Omental fat pad (tissue), 4 donors: ENCODE data around the gene CDNF. TPM values are rescaled to one million over a fixed set of nuclear protein-coding genes. Genes with fewer than 3 reads are reported as not detected.

Experiments
- ATAC-seq: fragments of 150-250 bp; one replicate; pipeline ENCODE4 v1.9.1; 2016; ENCODE audit warnings: mild to moderate bottlenecking, moderate library complexity; ENCODE audit not compliant: low FRiP score
- DNase-seq: peaks from one replicate; pipeline ENCODE4 v3.0.0-alpha.2; 2019; ENCODE audit warnings: low spot score
- CTCF ChIP-seq, 3 donors: fragments of 450-650 bp; IDR thresholded peaks; one replicate each; pipeline ENCODE4 v1.5.1; 2016 to 2017; ENCODE audit warnings: antibody characterized with exemption in 3 of 3, mild to moderate bottlenecking in 3 of 3, moderate library complexity in 2 of 3
- total RNA-seq, 4 donors: library from RNA; depleted of rRNA; stranded (reverse); fragments of >200 nt; gene quantifications; one replicate each; pipeline ENCODE4 v1.1.0, GENCODE V29; 2016

The CDNF gene
- total RNA-seq, 4 donors from 2014 or later = 1.4 to 7.3 (median 2.0) TPM

DNA sequence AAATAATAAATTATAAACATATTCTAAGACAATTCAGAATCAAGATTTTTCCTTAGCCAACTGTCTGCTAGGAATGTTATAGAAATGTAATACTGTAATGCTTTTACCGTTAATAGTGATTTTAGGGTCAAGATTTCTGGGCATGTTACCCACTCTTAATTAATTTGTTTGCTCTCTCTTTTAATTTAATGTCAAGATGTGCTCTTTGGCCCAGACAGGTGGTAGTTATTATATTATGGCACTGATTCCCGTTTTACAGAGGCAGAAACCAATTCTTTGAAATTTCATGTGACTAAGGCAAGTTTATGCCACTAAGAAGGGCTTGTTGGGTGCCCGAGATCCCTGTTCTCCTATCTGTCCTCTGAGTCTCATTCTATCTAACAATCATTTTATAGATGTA lies 62.2 kb downstream of the CDNF start:
- TF ChIP-seq CTCF (IDR thresholded peaks at IDR 0.05) = no peak
- no peak for ATAC-seq
- no peak for DNase-seq

- no peak for TF ChIP-seq CTCF (IDR thresholded peaks at IDR 0.05)
- DNase-seq = no peak
Measured at GRCh38 chr10:14774797-14775196, 63.0 kb downstream of the CDNF start, which contains the start of gene FAM107B. Gene FAM107B (minus strand): TSS chr10:14774897. CDS start chr10:14774663, 234 bp downstream.

DNA sequence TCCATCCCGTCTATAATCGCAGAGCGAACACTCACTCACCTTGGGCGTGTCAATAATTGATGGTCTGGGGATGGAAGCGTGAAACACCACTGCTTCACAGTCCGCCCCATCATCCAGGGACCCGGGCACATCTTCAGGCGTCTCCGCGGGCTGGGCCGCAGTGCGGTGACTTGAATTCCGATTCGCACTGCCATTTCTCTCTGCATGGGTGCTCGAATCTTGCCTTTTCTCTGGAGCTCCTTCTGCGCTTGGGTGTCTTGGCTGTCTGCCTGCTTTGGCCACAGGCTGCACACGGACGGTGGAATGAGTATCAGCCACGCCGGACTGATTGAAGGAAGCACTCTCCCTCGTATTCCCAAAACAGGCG lies 63.6 kb downstream of the CDNF start:
- no peak for TF ChIP-seq CTCF (IDR thresholded peaks at IDR 0.05)
- ATAC-seq (no peak), DNase-seq (no peak)

More at GRCh38 chr10:14774797-14775196, 63.0 kb downstream of the CDNF start, which contains the start of gene FAM107B:
- no peak for ATAC-seq

DNA sequence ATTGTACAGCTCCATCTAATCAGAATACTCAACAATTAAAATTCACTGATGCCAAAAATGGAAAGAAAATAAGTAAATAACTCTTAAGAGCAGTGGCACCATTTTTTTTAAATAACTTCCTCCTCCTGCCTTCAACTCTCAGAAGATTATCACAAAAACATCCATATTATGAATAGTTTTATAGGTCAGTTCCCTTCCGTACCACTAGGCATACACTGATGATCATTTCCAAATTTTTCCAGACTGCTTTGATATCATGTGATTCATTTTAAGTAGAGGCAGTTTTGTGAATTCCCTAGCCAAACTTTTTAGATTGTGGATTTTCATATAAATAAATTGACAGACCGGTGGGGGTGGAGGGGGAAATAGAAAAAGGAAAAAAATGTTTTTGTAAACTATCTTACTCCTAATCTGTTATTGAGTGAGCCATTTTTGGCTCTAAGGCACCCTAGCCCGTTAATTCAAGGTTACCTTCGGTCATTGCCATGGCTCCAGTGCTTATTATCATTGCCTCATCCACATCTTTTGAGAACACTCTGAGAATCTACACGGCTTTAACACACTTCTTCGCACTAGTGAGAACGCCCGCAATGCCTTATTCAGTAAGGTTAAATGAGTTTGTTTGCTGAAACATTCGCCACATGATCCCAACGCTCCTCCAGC lies 64.2 kb downstream of the CDNF start:
- ATAC-seq (no peak), DNase-seq (no peak)
- TF ChIP-seq CTCF (IDR thresholded peaks at IDR 0.05) = no peak

DNA sequence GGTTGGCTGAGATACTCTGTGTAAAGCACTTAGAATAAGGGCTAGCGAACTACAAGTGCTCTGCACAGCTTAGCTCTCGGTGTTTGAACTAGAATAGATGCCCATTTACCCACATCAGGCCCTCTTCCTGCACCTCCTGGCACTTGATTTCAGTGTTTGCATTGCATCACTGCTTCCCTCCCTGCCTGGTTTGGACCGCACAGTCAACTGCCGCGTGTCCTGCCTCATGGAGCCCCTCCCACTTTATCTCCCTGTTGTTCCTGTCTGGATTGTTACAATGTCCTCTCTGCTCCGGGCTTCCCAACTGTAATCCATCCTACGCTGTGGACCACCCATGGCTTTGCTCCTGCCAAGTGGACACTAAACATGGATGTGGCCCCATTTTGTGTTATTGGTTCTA lies 65.4 kb downstream of the CDNF start:
- no peak for TF ChIP-seq CTCF (IDR thresholded peaks at IDR 0.05)
- ATAC-seq (no peak), DNase-seq (no peak)

GRCh38 chr10:14770927-14771326 lies 66.9 kb downstream of the CDNF start:
- ATAC-seq (no peak), DNase-seq (no peak)
- TF ChIP-seq CTCF (IDR thresholded peaks at IDR 0.05) = no peak

Other genes with a start within 250 kb of the CDNF start
- gene FAM107B, start 63.1 kb downstream of the CDNF start, total RNA-seq = 10 to 100 TPM; 27.3 to 77.5 (median 53.7) TPM
- gene HSPA14, start 269 bp upstream of the CDNF start, total RNA-seq = 10 to 100 TPM in 3 of 4 donors, 1 to 10 TPM in 1; 9.1 to 15.3 (median 11.8) TPM
- 10 to 100 TPM in 2 of 4 donors, 1 to 10 TPM in 2; 7.5 to 18.0 (median 11.9) TPM for gene MSANTD7, start 269 bp upstream of the CDNF start, total RNA-seq
- gene SUV39H2, start 40.8 kb upstream of the CDNF start, total RNA-seq = 1 to 10 TPM; 4.4 to 7.9 (median 5.2) TPM
- 10 to 100 TPM in 1 of 4 donors, 1 to 10 TPM in 3; 5.9 to 12.5 (median 7.1) TPM for gene DCLRE1C, start 116.1 kb upstream of the CDNF start, total RNA-seq
- not detected for gene MEIG1, start 121.4 kb upstream of the CDNF start, total RNA-seq
- 1 to 10 TPM in 3 of 4 donors, not detected in 1; 1.1 to 4.7 (median 4.0) TPM for gene OLAH, start 205.9 kb upstream of the CDNF start, total RNA-seq